ENCODE data around the gene CELF4.

GRCh38 chr18:37544217-37544616, 21.4 kb downstream of the CELF4 start:
- no peak for TF ChIP-seq CTCF (IDR thresholded peaks at IDR 0.05; ENCODE audit: insufficient read depth, low read length, poor library complexity, severe bottlenecking)
- no peak for TF ChIP-seq EZH2phosphoT487 (conservative IDR thresholded peaks at IDR 0.05; ENCODE audit: low read length)
